ENCODE results near the gene ARHGEF17.
A peak's percentile ranks its signal among the peaks of the same experiment; 100 is the strongest.
"Not testable (repeated sequence)": the region's sequence is repeated elsewhere in the genome, so short reads cannot be mapped to it uniquely, and the experiment has no call there.

Gene ARHGEF17

GRCh38 chr11:73270016-73270854, 37.8 kb upstream of the ARHGEF17 start:
- Histone ChIP-seq H3K9me3 (ENCODE audit: severe bottlenecking) (no peaks in the 10 kb centered on the region), H3K27me3 (ENCODE audit: insufficient read depth, poor library complexity, severe bottlenecking) (no peaks in the 10 kb centered on the region), H3K36me3 (ENCODE audit: low read depth) (no peaks in the 10 kb centered on the region), H3K4me1 (ENCODE audit: insufficient read depth, poor library complexity, severe bottlenecking) (no peaks in the 10 kb centered on the region), H3K27ac (ENCODE audit: poor library complexity, severe bottlenecking) (no peak overlapping the region), H3K4me3 (ENCODE audit: severe bottlenecking) (no peak overlapping the region)
- ATAC-seq (ENCODE audit: low read depth) (no peak), DNase-seq (ENCODE audit: low spot score) (no peak)
- no peak for TF ChIP-seq CTCF (IDR thresholded peaks at IDR 0.05; ENCODE audit: poor library complexity, severe bottlenecking)

- no peaks in the 10 kb centered on the region for H3K36me3 ChIP-seq (ENCODE audit: low read depth)
- no peaks in the 10 kb centered on the region for H3K27me3 ChIP-seq (ENCODE audit: insufficient read depth, poor library complexity, severe bottlenecking)
- no peak overlapping the region for H3K4me3 ChIP-seq (ENCODE audit: severe bottlenecking)
- ATAC-seq (ENCODE audit: low read depth) (no peak), DNase-seq (ENCODE audit: low spot score) (no peak)
- no peaks in the 10 kb centered on the region for H3K9me3 ChIP-seq (ENCODE audit: severe bottlenecking)
- H3K27ac ChIP-seq (ENCODE audit: poor library complexity, severe bottlenecking) = no peak overlapping the region
- H3K4me1 ChIP-seq (ENCODE audit: insufficient read depth, poor library complexity, severe bottlenecking) = no peaks in the 10 kb centered on the region
- TF ChIP-seq CTCF (IDR thresholded peaks at IDR 0.05; ENCODE audit: poor library complexity, severe bottlenecking) = no peak
Measured at GRCh38 chr11:73270855-73271477, 37.1 kb upstream of the ARHGEF17 start.

GRCh38 chr11:73271478-73271865, 36.6 kb upstream of the ARHGEF17 start:
- not testable (repeated sequence) for ATAC-seq (ENCODE audit: low read depth); H3K36me3 ChIP-seq (ENCODE audit: low read depth); DNase-seq (ENCODE audit: low spot score); H3K9me3 ChIP-seq (ENCODE audit: severe bottlenecking); H3K27ac ChIP-seq (ENCODE audit: poor library complexity, severe bottlenecking); H3K4me1 ChIP-seq (ENCODE audit: insufficient read depth, poor library complexity, severe bottlenecking); H3K4me3 ChIP-seq (ENCODE audit: severe bottlenecking); H3K27me3 ChIP-seq (ENCODE audit: insufficient read depth, poor library complexity, severe bottlenecking)

DNA sequence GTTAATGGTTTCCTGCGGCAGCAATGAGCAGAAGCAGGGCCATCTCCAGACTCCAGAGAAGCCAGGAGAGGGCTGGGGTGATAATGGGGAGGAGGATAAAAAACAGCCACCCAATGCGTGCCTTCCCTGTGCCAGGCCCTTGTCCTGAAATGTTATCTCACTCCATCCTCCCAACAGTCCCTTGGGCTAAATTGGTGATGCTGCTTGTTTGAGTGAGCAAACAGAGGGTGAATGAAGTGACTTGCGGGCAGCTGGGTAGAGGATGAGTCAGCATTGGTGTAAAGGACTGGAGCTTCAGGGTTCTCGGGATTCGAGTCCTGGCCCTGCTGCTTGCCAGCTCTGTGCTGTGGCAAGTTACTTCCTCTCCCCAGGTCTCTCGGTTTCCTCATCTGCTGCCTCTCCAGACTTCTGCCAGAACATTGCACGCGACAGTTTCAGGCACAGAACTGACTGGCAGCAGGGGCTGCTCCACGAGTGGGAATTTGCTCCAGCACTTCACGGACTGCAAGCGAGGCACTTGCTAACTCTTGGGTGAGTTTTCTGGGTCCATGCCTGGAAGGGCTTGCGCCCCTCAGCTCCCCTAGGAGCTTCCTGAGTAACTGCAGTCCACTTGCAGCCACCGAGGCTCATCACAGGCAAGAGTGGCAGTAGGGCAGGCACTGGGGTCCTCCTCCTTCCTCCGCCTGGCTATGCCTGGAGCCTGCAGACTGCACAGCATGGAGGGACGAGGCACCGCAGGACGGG, 36.0 kb upstream of the ARHGEF17 start, which contains the start of gene P2RY6:
TSS of gene P2RY6 (plus strand) at position 403 of the 744 bp plus-strand sequence. CDS start 24,181 bp downstream, outside the sequence.
- H3K4me1 ChIP-seq (ENCODE audit: insufficient read depth, poor library complexity, severe bottlenecking) = no peaks in the 10 kb centered on the region
- no peak within 1 kb of the TSS for H3K4me3 ChIP-seq (ENCODE audit: severe bottlenecking)
- no peaks in the 10 kb centered on the region for H3K27me3 ChIP-seq (ENCODE audit: insufficient read depth, poor library complexity, severe bottlenecking)
- DNase-seq (ENCODE audit: low spot score) = no peak
- TF ChIP-seq CTCF (IDR thresholded peaks at IDR 0.05; ENCODE audit: poor library complexity, severe bottlenecking) = no peak
- peak; percentile 73 for ATAC-seq (ENCODE audit: low read depth)
- no peak within 1 kb of the TSS for H3K27ac ChIP-seq (ENCODE audit: poor library complexity, severe bottlenecking)
- H3K9me3 ChIP-seq (ENCODE audit: severe bottlenecking) = no peaks in the 10 kb centered on the region
- no peaks in the 10 kb centered on the region for H3K36me3 ChIP-seq (ENCODE audit: low read depth)

- H3K4me1 ChIP-seq (ENCODE audit: insufficient read depth, poor library complexity, severe bottlenecking) = no peaks in the 10 kb centered on the region
- no peaks in the 10 kb centered on the region for H3K9me3 ChIP-seq (ENCODE audit: severe bottlenecking)
- H3K4me3 ChIP-seq (ENCODE audit: severe bottlenecking) = no peak overlapping the region
- DNase-seq (ENCODE audit: low spot score) = no peak
- H3K27ac ChIP-seq (ENCODE audit: poor library complexity, severe bottlenecking) = no peak overlapping the region
- H3K27me3 ChIP-seq (ENCODE audit: insufficient read depth, poor library complexity, severe bottlenecking) = no peaks in the 10 kb centered on the region
- no peaks in the 10 kb centered on the region for H3K36me3 ChIP-seq (ENCODE audit: low read depth)
- no peak for TF ChIP-seq CTCF (IDR thresholded peaks at IDR 0.05; ENCODE audit: poor library complexity, severe bottlenecking)
- ATAC-seq (ENCODE audit: low read depth) = no peak
Measured at GRCh38 chr11:73272680-73273038, 35.4 kb upstream of the ARHGEF17 start.
